ENCODE measurements around the gene FBXO10. TPM values are rescaled to one million over a fixed set of nuclear protein-coding genes. Genes with fewer than 3 reads are reported as not detected.

Gene FBXO10
- total RNA-seq, 1 donor from 2014 or later, result 68.7 TPM

DNA sequence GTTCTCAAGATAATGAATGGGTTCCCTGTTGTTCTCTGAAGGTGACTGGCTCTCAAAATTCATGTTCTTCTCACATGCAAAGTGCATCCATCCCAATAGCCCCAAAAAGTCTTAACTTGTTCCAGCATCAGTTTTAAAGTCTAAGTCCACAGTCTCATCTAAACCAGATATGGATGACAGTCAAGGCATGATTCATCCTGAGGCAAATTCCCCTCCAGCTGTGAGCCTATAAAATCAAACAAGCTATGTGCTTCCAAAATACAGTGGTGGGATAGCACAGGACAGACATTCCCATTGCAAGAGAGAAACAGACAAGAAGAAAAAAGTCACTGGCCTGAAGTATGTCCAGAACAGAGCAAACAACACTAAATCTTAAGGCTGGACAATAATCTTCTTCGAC lies 25.4 kb downstream of the FBXO10 start:
- peaks cover 5% of the 10 kb centered on the region for H3K36me3 Mint-ChIP-seq (ENCODE audit: unreplicated experiment)
- DNase-seq, result no peak
- H3K27me3 Mint-ChIP-seq (ENCODE audit: unreplicated experiment), result no peaks in the 10 kb centered on the region
- H3K9me3 Mint-ChIP-seq (ENCODE audit: unreplicated experiment), result peaks cover 4% of the 10 kb centered on the region
- no peak overlapping the region for H3K4me3 Mint-ChIP-seq (ENCODE audit: unreplicated experiment)
- no peaks in the 10 kb centered on the region for H3K4me1 Mint-ChIP-seq (ENCODE audit: low read depth, unreplicated experiment)
- TF ChIP-seq, protein P1, sequence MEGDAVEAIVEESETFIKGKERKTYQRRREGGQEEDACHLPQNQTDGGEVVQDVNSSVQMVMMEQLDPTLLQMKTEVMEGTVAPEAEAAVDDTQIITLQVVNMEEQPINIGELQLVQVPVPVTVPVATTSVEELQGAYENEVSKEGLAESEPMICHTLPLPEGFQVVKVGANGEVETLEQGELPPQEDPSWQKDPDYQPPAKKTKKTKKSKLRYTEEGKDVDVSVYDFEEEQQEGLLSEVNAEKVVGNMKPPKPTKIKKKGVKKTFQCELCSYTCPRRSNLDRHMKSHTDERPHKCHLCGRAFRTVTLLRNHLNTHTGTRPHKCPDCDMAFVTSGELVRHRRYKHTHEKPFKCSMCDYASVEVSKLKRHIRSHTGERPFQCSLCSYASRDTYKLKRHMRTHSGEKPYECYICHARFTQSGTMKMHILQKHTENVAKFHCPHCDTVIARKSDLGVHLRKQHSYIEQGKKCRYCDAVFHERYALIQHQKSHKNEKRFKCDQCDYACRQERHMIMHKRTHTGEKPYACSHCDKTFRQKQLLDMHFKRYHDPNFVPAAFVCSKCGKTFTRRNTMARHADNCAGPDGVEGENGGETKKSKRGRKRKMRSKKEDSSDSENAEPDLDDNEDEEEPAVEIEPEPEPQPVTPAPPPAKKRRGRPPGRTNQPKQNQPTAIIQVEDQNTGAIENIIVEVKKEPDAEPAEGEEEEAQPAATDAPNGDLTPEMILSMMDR (IDR thresholded peaks at IDR 0.05; ENCODE audit: partially characterized antibody, unreplicated experiment), result no peak
- H3K27ac Mint-ChIP-seq (ENCODE audit: unreplicated experiment), result no peak overlapping the region

DNA sequence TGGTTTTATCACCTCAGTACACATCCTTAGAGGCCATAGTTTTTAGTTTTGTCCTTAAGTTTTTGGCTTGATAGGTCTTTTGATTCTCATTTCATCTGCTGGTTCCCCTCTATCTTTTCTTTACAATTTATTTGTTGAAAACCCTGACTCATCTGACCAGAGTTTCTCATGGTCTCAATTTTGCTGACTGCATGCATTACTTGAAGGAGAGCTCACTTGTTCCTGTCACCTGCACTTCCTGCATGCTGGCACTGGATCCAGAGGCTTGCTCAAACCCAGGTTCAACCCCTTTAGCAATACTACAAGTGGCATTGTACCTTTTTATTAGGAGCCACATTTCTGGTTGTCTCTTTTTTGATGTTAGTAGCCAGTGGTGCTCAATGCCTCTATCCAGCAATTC lies 26.7 kb downstream of the FBXO10 start:
- DNase-seq, result no peak
- no peaks in the 10 kb centered on the region for H3K4me1 Mint-ChIP-seq (ENCODE audit: low read depth, unreplicated experiment)
- no peaks in the 10 kb centered on the region for H3K27me3 Mint-ChIP-seq (ENCODE audit: unreplicated experiment)
- no peak overlapping the region for H3K4me3 Mint-ChIP-seq (ENCODE audit: unreplicated experiment)
- TF ChIP-seq, protein P1 (IDR thresholded peaks at IDR 0.05; ENCODE audit: partially characterized antibody, unreplicated experiment), result no peak
- H3K36me3 Mint-ChIP-seq (ENCODE audit: unreplicated experiment), result peaks cover 5% of the 10 kb centered on the region
- peaks cover 4% of the 10 kb centered on the region for H3K9me3 Mint-ChIP-seq (ENCODE audit: unreplicated experiment)
- H3K27ac Mint-ChIP-seq (ENCODE audit: unreplicated experiment), result no peak overlapping the region

DNA sequence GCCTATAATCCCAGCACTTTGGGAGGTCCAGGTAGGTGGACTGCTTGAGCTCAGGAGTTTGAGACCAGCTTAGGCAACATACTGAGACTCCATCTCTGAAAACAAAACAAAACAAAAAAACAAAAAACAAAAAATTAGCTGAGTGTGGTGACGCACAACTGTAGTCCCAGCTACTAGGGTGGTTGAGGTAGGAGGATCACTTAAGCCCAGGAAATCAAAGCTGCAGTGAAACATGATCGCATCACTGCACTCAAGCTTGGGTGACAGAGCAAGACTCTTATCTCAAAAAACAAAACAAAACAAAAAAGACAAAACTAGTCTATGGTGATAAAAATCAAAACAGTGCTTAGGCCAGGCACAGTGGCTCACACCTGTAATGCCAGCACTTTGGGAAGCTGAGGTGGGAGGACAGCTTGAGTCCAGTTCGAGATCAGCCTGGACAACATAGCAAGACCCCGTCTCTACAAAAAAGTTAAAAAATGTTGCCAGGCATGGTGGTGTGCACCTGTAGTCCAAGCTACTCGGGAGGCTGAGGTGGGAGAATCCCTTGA lies 28.8 kb downstream of the FBXO10 start:
- peaks cover 4% of the 10 kb centered on the region for H3K9me3 Mint-ChIP-seq (ENCODE audit: unreplicated experiment)

DNA sequence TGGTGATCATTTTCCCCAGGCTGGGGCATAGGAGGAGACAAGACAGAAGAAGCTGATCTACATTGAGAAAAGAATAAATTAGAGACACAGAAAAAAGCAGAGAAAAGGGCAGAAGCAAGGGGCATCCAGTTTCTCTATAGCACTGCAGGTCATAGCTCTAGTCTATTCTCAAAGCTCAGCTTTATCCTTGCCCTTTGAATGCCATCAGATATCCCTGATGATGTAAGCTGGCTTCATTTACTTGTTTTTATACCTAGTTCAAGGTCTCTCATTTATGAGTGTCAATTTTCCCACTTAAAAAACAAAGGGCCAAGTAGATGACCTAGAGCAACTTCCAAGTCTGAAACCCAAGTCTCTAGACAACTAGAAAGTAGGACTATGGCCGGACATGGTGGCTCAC lies 32.7 kb downstream of the FBXO10 start:
- TF ChIP-seq, protein P1 (IDR thresholded peaks at IDR 0.05; ENCODE audit: partially characterized antibody, unreplicated experiment), result no peak
- no peak for DNase-seq
- no peak overlapping the region for H3K27ac Mint-ChIP-seq (ENCODE audit: unreplicated experiment)
- no peak overlapping the region for H3K4me3 Mint-ChIP-seq (ENCODE audit: unreplicated experiment)
- peaks cover 4% of the 10 kb centered on the region for H3K36me3 Mint-ChIP-seq (ENCODE audit: unreplicated experiment)
- no peaks in the 10 kb centered on the region for H3K4me1 Mint-ChIP-seq (ENCODE audit: low read depth, unreplicated experiment)
- no peaks in the 10 kb centered on the region for H3K9me3 Mint-ChIP-seq (ENCODE audit: unreplicated experiment)
- H3K27me3 Mint-ChIP-seq (ENCODE audit: unreplicated experiment), result no peaks in the 10 kb centered on the region

More for the DNA sequence above, 28.8 kb downstream of the FBXO10 start:
- TF ChIP-seq, protein P1 (IDR thresholded peaks at IDR 0.05; ENCODE audit: partially characterized antibody, unreplicated experiment), result no peak
- no peaks in the 10 kb centered on the region for H3K36me3 Mint-ChIP-seq (ENCODE audit: unreplicated experiment)
- H3K27me3 Mint-ChIP-seq (ENCODE audit: unreplicated experiment), result no peaks in the 10 kb centered on the region
- H3K27ac Mint-ChIP-seq (ENCODE audit: unreplicated experiment), result no peak overlapping the region
- no peak for DNase-seq
- no peak overlapping the region for H3K4me3 Mint-ChIP-seq (ENCODE audit: unreplicated experiment)
- no peaks in the 10 kb centered on the region for H3K4me1 Mint-ChIP-seq (ENCODE audit: low read depth, unreplicated experiment)

DNA sequence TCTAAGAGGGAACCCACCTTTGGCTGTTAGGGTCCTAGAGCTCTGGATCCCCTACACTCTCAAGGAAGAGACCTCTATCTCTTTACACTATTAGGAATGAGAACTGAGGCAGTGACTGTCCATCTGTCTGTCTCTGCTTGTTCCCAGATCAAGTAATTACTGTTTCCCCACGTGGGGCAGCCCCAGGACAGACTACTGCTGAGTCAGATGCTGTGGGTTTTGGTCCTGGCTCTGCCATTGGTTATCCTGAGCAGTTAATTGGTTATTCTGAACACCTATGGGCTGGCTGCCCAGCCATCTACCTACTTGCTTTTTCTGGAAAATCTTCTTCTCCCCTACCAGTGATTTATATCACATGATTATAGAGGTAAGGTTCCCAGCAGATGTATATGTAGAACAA lies 33.3 kb downstream of the FBXO10 start:
- H3K9me3 Mint-ChIP-seq (ENCODE audit: unreplicated experiment), result no peaks in the 10 kb centered on the region
- peaks cover 4% of the 10 kb centered on the region for H3K36me3 Mint-ChIP-seq (ENCODE audit: unreplicated experiment)
- H3K4me3 Mint-ChIP-seq (ENCODE audit: unreplicated experiment), result no peak overlapping the region
- TF ChIP-seq, protein P1 (IDR thresholded peaks at IDR 0.05; ENCODE audit: partially characterized antibody, unreplicated experiment), result no peak
- no peak for DNase-seq
- no peaks in the 10 kb centered on the region for H3K27me3 Mint-ChIP-seq (ENCODE audit: unreplicated experiment)
- no peaks in the 10 kb centered on the region for H3K4me1 Mint-ChIP-seq (ENCODE audit: low read depth, unreplicated experiment)
- no peak overlapping the region for H3K27ac Mint-ChIP-seq (ENCODE audit: unreplicated experiment)

Data from glutamatergic neuron (in vitro differentiated cells).